GM12878 (cell line): ENCODE measurements around the gene CST8. TPM values are rescaled to one million over a fixed set of nuclear protein-coding genes. Genes with fewer than 3 reads are reported as not detected.
A peak's percentile ranks its signal among the peaks of the same experiment; 100 is the strongest.

Experiments
- ATAC-seq: fragments of 200-7000 bp; cut with Tn5 transposase; 3 replicates; pipeline ENCODE4 v1.9.1; 2020; ENCODE audit warnings: mild to moderate bottlenecking, moderate library complexity
- BruUV-seq: library from RNA; stranded (reverse); fragments of 400-500 nt; replicated peaks from 2 replicates; lab custom pipeline; 2021; lab: Mats Ljungman, UMichigan
- CTCF ChIA-PET: fragments of 300-600 bp; sonication (Branson Sonifier 250); formaldehyde crosslinking; extraction: SDS; loops from one replicate; lab custom pipeline; 2021; ENCODE audit warnings: inconsistent platforms; lab: Yijun Ruan, JAX
- POLR2A ChIA-PET: fragments of 350-600 bp; formaldehyde crosslinking; extraction: SDS; loops from one replicate; lab custom pipeline; 2021; ENCODE audit warnings: inconsistent platforms; lab: Charles Lee
- RAD21 ChIA-PET: fragments of 300-600 bp; sonication (Branson Sonifier 250); formaldehyde crosslinking; loops from one replicate; lab custom pipeline; 2023; ENCODE audit warnings: antibody characterized with exemption; ENCODE audit not compliant: unreplicated experiment; lab: Charles Lee
- SMC1A ChIA-PET: fragments of 300-600 bp; sonication (Branson Sonifier 250); formaldehyde crosslinking; loops from one replicate; lab custom pipeline; 2023; ENCODE audit not compliant: unreplicated experiment, uncharacterized antibody; lab: Charles Lee
- DNase-seq: peaks from one replicate; pipeline ENCODE4 v3.0.0-alpha.2; 2011; ENCODE audit warnings: low read depth, low spot score
- FAIRE-seq: peaks from 3 replicates; lab custom pipeline; 2011; peaks lifted over from hg19 to GRCh38; lab: Jason Lieb, UNC
- H2AFZ ChIP-seq: 2 replicates; pipeline ENCODE4 v1.6.0; 2011; ENCODE audit warnings: low read depth, low read length, control low read depth; ENCODE audit not compliant: control insufficient read depth
- H3K27ac ChIP-seq: 2 replicates; pipeline ENCODE4 v1.5.1; 2011; ENCODE audit warnings: control low read depth; ENCODE audit not compliant: control insufficient read depth, insufficient read depth
- H3K27me3 ChIP-seq, 2 experiments: replicated peaks in 1 of 2; 2 replicates each; pipeline versions ENCODE4 v1.6.0 to v1.6.1; 2011; ENCODE audit warnings: low read length in 1 of 2; ENCODE audit not compliant: control insufficient read depth in 2 of 2, insufficient read depth in 2 of 2
- H3K36me3 ChIP-seq, 2 experiments: 2 replicates each; pipeline ENCODE4 v1.5.1; 2011; ENCODE audit warnings: low read length in 1 of 2; ENCODE audit not compliant: control insufficient read depth in 2 of 2, insufficient read depth in 2 of 2
- H3K4me1 ChIP-seq: 2 replicates; pipeline ENCODE4 v1.6.1; 2011; ENCODE audit warnings: mild to moderate bottlenecking, low read length, moderate library complexity, mixed read lengths; ENCODE audit not compliant: control insufficient read depth, insufficient read depth
- H3K4me2 ChIP-seq: 2 replicates; pipeline ENCODE4 v1.6.0; 2011; ENCODE audit warnings: control low read depth; ENCODE audit not compliant: control insufficient read depth, insufficient read depth
- H3K4me3 ChIP-seq: fragments of 200-600 bp; sonication (generic); 2 replicates; pipeline ENCODE4 v1.5.1; 2016
- H3K79me2 ChIP-seq: 2 replicates; pipeline ENCODE4 v1.6.0; 2011; ENCODE audit warnings: low read length; ENCODE audit not compliant: control insufficient read depth, insufficient read depth
- H3K9ac ChIP-seq: 2 replicates; pipeline ENCODE4 v1.8.0; 2011; ENCODE audit warnings: low read length, control low read depth, mixed read lengths; ENCODE audit not compliant: control insufficient read depth, insufficient read depth
- H3K9me3 ChIP-seq: replicated peaks from 3 replicates; pipeline ENCODE4 v1.5.1; 2011; ENCODE audit warnings: mild to moderate bottlenecking, low read length; ENCODE audit not compliant: control insufficient read depth, insufficient read depth
- H4K20me1 ChIP-seq: 2 replicates; pipeline ENCODE4 v1.6.0; 2011; ENCODE audit not compliant: control insufficient read depth, insufficient read depth
- BRCA1 ChIP-seq: IDR thresholded peaks from 2 replicates; pipeline ENCODE4 v1.6.1; 2011; ENCODE audit warnings: low read depth, low read length, improper control_type of control experiment
- CHD2 ChIP-seq: IDR thresholded peaks from 2 replicates; pipeline ENCODE4 v1.6.1; 2011; ENCODE audit warnings: low read depth, low read length, improper control_type of control experiment, borderline replicate concordance
- CREM ChIP-seq: IDR thresholded peaks from 2 replicates; pipeline ENCODE4 v1.6.1; 2014; ENCODE audit warnings: antibody characterized with exemption, low read depth
- GABPA ChIP-seq: IDR thresholded peaks from 2 replicates; pipeline ENCODE4 v1.6.1; 2014; ENCODE audit warnings: antibody characterized with exemption, low read depth, mild to moderate bottlenecking, inconsistent platforms
- HDAC6 ChIP-seq: fragments of 200-600 bp; sonication (generic); IDR thresholded peaks from one replicate; pipeline ENCODE4 v1.8.0; 2017; ENCODE audit warnings: antibody characterized with exemption; ENCODE audit not compliant: unreplicated experiment
- HDGF ChIP-seq: fragments of 450-650 bp; IDR thresholded peaks from 2 replicates; pipeline ENCODE4 v1.6.1; 2016; ENCODE audit warnings: antibody characterized with exemption
- NFYB ChIP-seq: IDR thresholded peaks from 2 replicates; pipeline ENCODE4 v1.6.1; 2011; ENCODE audit warnings: low read depth, mild to moderate bottlenecking, low read length, improper control_type of control experiment, moderate library complexity; ENCODE audit not compliant: insufficient read depth
- PAX8 ChIP-seq: fragments of 450-650 bp; IDR thresholded peaks from 2 replicates; pipeline ENCODE4 v1.6.1; 2017; ENCODE audit warnings: mild to moderate bottlenecking, moderate library complexity
- SIN3A ChIP-seq: IDR thresholded peaks from 2 replicates; pipeline ENCODE4 v1.6.1; 2012; ENCODE audit warnings: low read depth, low read length, improper control_type of control experiment
- SMAD5 ChIP-seq: IDR thresholded peaks from 2 replicates; pipeline ENCODE4 v1.6.1; 2016; ENCODE audit warnings: antibody characterized with exemption, low read depth
- STAT1 ChIP-seq: fragments of 450-650 bp; conservative IDR thresholded peaks from 2 replicates; pipeline ENCODE4 v1.6.1; 2014; ENCODE audit warnings: antibody characterized with exemption, mild to moderate bottlenecking
- STAT3 ChIP-seq: IDR thresholded peaks from 2 replicates; pipeline ENCODE4 v1.6.1; 2011; ENCODE audit warnings: low read depth, low read length, improper control_type of control experiment
- TCF3 ChIP-seq: IDR thresholded peaks from 2 replicates; pipeline ENCODE4 v1.6.1; 2012; ENCODE audit warnings: low read depth, mild to moderate bottlenecking, low read length, borderline replicate concordance; ENCODE audit not compliant: insufficient read depth
- WGBS: methylation state at CpG from one replicate; pipeline ENCODE4 v1.1.6; 2016; ENCODE audit warnings: low lambda C conversion rate; ENCODE audit not compliant: insufficient replicate concordance, insufficient coverage; ENCODE audit errors: missing lambda C conversion rate; 5-methylcytosine and 5-hydroxymethylcytosine counted together
- in situ Hi-C: fragments of 300-500 bp; cut with MboI; formaldehyde crosslinking; loops from 9 replicates; pipeline ENCODE4 v1.14.3; 2018; ENCODE audit warnings: mixed read lengths
- intact Hi-C: fragments of 100-400 bp; cut with micrococcal nuclease; formaldehyde crosslinking; loops from one replicate; pipeline ENCODE4 v1.14.2; 2022; ENCODE audit not compliant: unreplicated experiment
- polyA plus RNA-seq, 11 experiments: library from polyadenylated mRNA; depleted of rRNA in 4 of 11; unstranded in 6 of 11; stranded (reverse) in 5 of 11; fragments of >200 nt; fragmentation: Nextera tagmentation in 4 of 11; fragmentation: Illumina TruSeq in 1 of 11; extraction: Ambion mirVana in 4 of 11; extraction: Trizol in 1 of 11; gene quantifications; 1 replicate in 1 of 11; 2 replicates in 10 of 11; pipeline versions ENCODE4 v1.2.1 to v1.2.3, GENCODE V29; 2011 to 2016; ENCODE audit warnings: inconsistent platforms in 2 of 11, missing spikeins in 2 of 11, low read depth in 1 of 11
- total RNA-seq, 4 experiments: library from RNA; depleted of rRNA in 3 of 4; stranded (reverse); fragments of >200 nt in 3 of 4; fragmentation: Illumina TruSeq in 1 of 4; extraction: Trizol in 1 of 4; gene quantifications; 2 replicates each; pipeline versions ENCODE4 v1.2.1 to v1.2.3, GENCODE V29; 2013 to 2021
- TF ChIP-seq, protein P1 (sequence below), 3 experiments: IDR thresholded peaks in 2 of 3; conservative IDR thresholded peaks in 1 of 3; 2 replicates each; pipeline ENCODE4 v1.5.1; 2011; ENCODE audit warnings: low read depth in 3 of 3, low read length in 3 of 3, mild to moderate bottlenecking in 3 of 3, control low read depth in 2 of 3, moderate library complexity in 2 of 3, inconsistent platforms in 1 of 3, mixed read lengths in 1 of 3; ENCODE audit not compliant: control insufficient read depth in 2 of 3, insufficient read depth in 1 of 3; ENCODE audit errors: extremely low read depth in 1 of 3
- TF ChIP-seq, protein P2 (sequence below): fragments of 450-650 bp; formaldehyde crosslinking; IDR thresholded peaks from 2 replicates; pipeline ENCODE4 v1.4.0; 2022; ENCODE audit warnings: mild to moderate bottlenecking, moderate library complexity
- TF ChIP-seq, protein P3 (sequence below): IDR thresholded peaks from 2 replicates; pipeline ENCODE4 v1.6.1; 2011; ENCODE audit warnings: borderline replicate concordance, low read depth, mild to moderate bottlenecking, moderate library complexity, low read length; ENCODE audit not compliant: insufficient read depth, poor library complexity, severe bottlenecking
- TF ChIP-seq, protein P4 (sequence below): fragments of 450-650 bp; IDR thresholded peaks from 2 replicates; pipeline ENCODE4 v1.6.1; 2017; ENCODE audit warnings: mild to moderate bottlenecking, low read depth, inconsistent platforms; ENCODE audit not compliant: poor library complexity, severe bottlenecking

The CST8 gene
- total and polyA plus RNA-seq, 10 of the 15 experiments (the other 5 are each of a cell fraction or from before 2014, with no cell fraction given) = not detected

DNA sequence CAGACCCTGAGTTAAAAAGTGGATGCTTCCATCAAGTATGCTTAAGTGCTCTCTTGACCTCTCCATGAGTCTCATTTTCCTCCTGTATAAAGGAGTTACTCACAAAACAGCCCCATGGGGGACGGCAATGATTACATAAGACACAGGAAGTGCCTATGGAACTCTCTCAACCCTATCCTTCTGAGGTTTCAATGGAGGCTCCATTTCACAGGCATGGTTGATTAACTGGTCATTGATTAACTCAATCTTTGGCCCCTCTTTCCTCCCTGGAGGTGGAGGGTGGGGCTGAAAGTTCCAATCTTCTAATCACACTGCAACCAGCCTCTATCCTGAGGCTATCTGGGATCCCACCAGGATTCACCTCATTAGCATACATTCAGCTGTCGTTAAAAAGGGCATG is 29.3 kb downstream of the CST8 start:
- WGBS = 61% methylated on average over 2 of the region's 2 CpGs
- no TSS peak for BruUV-seq
- H3K9ac ChIP-seq = no peak overlapping the region
- H3K4me2 ChIP-seq = no peak overlapping the region
- ATAC-seq (peak; percentile 33; the same call in 1 of the 3 replicates), FAIRE-seq (no peak), DNase-seq (no peak)
- RAD21 ChIA-PET = no interaction called here
- H3K4me1 ChIP-seq = no peaks in the 10 kb centered on the region
- H3K79me2 ChIP-seq = no peaks in the 10 kb centered on the region
- H3K9me3 ChIP-seq = no peaks in the 10 kb centered on the region; the same call in 2 of the 3 replicates
- H3K27ac ChIP-seq = no peak overlapping the region
- POLR2A ChIA-PET = no interaction called here
- no peak overlapping the region for H3K4me3 ChIP-seq
- SMC1A ChIA-PET = no interaction called here
- CTCF ChIA-PET = interaction anchor here (0.7 kb wide), 1 partner anchor 1614 kb away, joined by 3 read pairs; no protein-coding TSS in a partner anchor
- no peak overlapping the region for H2AFZ ChIP-seq
- intact Hi-C loops = no loop called here
- no peaks in the 10 kb centered on the region for H4K20me1 ChIP-seq
- in situ Hi-C loops = no loop called here
- no peaks in the 10 kb centered on the region; a peak in 2 of 4 replicates for H3K27me3 ChIP-seq
- no peaks in the 10 kb centered on the region for H3K36me3 ChIP-seq
- TF ChIP-seq TCF3 (no peak), BRCA1 (no peak), SMAD5 (no peak), STAT1 (no peak), NFYB (no peak), STAT3 (no peak), CHD2 (no peak), PAX8 (no peak), CREM (no peak), GABPA (no peak), HDAC6 (no peak), SIN3A (no peak), HDGF (no peak)
- TF ChIP-seq, protein P1, sequence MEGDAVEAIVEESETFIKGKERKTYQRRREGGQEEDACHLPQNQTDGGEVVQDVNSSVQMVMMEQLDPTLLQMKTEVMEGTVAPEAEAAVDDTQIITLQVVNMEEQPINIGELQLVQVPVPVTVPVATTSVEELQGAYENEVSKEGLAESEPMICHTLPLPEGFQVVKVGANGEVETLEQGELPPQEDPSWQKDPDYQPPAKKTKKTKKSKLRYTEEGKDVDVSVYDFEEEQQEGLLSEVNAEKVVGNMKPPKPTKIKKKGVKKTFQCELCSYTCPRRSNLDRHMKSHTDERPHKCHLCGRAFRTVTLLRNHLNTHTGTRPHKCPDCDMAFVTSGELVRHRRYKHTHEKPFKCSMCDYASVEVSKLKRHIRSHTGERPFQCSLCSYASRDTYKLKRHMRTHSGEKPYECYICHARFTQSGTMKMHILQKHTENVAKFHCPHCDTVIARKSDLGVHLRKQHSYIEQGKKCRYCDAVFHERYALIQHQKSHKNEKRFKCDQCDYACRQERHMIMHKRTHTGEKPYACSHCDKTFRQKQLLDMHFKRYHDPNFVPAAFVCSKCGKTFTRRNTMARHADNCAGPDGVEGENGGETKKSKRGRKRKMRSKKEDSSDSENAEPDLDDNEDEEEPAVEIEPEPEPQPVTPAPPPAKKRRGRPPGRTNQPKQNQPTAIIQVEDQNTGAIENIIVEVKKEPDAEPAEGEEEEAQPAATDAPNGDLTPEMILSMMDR (IDR thresholded peaks at IDR 0.05 in 2 of 3, conservative IDR thresholded peaks at IDR 0.05 in 1 of 3; ENCODE audit: control insufficient read depth in 2 of 3, extremely low read depth in 1 of 3, insufficient read depth in 1 of 3, low read depth in 3 of 3, low read length in 3 of 3) = no peak
- TF ChIP-seq, protein P2, sequence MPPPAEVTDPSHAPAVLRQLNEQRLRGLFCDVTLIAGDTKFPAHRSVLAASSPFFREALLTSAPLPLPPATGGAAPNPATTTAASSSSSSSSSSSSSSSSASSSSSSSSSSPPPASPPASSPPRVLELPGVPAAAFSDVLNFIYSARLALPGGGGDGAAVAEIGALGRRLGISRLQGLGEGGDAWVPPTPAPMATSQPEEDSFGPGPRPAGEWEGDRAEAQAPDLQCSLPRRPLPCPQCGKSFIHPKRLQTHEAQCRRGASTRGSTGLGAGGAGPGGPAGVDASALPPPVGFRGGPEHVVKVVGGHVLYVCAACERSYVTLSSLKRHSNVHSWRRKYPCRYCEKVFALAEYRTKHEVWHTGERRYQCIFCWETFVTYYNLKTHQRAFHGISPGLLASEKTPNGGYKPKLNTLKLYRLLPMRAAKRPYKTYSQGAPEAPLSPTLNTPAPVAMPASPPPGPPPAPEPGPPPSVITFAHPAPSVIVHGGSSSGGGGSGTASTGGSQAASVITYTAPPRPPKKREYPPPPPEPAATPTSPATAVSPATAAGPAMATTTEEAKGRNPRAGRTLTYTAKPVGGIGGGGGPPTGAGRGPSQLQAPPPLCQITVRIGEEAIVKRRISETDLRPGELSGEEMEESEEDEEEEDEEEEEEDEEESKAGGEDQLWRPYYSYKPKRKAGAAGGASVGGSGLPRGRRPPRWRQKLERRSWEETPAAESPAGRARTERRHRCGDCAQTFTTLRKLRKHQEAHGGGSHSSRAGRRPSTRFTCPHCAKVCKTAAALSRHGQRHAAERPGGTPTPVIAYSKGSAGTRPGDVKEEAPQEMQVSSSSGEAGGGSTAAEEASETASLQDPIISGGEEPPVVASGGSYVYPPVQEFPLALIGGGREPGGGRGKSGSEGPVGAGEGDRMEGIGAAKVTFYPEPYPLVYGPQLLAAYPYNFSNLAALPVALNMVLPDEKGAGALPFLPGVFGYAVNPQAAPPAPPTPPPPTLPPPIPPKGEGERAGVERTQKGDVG (CRISPR knock-in tag) = no peak
- TF ChIP-seq, protein P3, sequence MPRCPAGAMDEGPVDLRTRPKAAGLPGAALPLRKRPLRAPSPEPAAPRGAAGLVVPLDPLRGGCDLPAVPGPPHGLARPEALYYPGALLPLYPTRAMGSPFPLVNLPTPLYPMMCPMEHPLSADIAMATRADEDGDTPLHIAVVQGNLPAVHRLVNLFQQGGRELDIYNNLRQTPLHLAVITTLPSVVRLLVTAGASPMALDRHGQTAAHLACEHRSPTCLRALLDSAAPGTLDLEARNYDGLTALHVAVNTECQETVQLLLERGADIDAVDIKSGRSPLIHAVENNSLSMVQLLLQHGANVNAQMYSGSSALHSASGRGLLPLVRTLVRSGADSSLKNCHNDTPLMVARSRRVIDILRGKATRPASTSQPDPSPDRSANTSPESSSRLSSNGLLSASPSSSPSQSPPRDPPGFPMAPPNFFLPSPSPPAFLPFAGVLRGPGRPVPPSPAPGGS = no peak
- TF ChIP-seq, protein P4, sequence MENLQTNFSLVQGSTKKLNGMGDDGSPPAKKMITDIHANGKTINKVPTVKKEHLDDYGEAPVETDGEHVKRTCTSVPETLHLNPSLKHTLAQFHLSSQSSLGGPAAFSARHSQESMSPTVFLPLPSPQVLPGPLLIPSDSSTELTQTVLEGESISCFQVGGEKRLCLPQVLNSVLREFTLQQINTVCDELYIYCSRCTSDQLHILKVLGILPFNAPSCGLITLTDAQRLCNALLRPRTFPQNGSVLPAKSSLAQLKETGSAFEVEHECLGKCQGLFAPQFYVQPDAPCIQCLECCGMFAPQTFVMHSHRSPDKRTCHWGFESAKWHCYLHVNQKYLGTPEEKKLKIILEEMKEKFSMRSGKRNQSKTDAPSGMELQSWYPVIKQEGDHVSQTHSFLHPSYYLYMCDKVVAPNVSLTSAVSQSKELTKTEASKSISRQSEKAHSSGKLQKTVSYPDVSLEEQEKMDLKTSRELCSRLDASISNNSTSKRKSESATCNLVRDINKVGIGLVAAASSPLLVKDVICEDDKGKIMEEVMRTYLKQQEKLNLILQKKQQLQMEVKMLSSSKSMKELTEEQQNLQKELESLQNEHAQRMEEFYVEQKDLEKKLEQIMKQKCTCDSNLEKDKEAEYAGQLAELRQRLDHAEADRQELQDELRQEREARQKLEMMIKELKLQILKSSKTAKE = no peak
